ENCODE results near the gene RRM2.
"Not testable (repeated sequence)": the region's sequence is repeated elsewhere in the genome, so short reads cannot be mapped to it uniquely, and the experiment has no call there.

Gene RRM2

GRCh38 chr2:10089565-10090190, 32.9 kb upstream of the RRM2 start:
- TF ChIP-seq, protein P1, sequence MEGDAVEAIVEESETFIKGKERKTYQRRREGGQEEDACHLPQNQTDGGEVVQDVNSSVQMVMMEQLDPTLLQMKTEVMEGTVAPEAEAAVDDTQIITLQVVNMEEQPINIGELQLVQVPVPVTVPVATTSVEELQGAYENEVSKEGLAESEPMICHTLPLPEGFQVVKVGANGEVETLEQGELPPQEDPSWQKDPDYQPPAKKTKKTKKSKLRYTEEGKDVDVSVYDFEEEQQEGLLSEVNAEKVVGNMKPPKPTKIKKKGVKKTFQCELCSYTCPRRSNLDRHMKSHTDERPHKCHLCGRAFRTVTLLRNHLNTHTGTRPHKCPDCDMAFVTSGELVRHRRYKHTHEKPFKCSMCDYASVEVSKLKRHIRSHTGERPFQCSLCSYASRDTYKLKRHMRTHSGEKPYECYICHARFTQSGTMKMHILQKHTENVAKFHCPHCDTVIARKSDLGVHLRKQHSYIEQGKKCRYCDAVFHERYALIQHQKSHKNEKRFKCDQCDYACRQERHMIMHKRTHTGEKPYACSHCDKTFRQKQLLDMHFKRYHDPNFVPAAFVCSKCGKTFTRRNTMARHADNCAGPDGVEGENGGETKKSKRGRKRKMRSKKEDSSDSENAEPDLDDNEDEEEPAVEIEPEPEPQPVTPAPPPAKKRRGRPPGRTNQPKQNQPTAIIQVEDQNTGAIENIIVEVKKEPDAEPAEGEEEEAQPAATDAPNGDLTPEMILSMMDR (IDR thresholded peaks at IDR 0.05; ENCODE audit: borderline replicate concordance, control extremely low read depth, extremely low read depth, insufficient read depth, missing control alignments) = no peak
- no peak for DNase-seq (ENCODE audit: low spot score)
- in situ Hi-C loops (cut with MboI; ENCODE audit: low sequenced_read_pairs, unreplicated experiment) = no loop called here

DNA sequence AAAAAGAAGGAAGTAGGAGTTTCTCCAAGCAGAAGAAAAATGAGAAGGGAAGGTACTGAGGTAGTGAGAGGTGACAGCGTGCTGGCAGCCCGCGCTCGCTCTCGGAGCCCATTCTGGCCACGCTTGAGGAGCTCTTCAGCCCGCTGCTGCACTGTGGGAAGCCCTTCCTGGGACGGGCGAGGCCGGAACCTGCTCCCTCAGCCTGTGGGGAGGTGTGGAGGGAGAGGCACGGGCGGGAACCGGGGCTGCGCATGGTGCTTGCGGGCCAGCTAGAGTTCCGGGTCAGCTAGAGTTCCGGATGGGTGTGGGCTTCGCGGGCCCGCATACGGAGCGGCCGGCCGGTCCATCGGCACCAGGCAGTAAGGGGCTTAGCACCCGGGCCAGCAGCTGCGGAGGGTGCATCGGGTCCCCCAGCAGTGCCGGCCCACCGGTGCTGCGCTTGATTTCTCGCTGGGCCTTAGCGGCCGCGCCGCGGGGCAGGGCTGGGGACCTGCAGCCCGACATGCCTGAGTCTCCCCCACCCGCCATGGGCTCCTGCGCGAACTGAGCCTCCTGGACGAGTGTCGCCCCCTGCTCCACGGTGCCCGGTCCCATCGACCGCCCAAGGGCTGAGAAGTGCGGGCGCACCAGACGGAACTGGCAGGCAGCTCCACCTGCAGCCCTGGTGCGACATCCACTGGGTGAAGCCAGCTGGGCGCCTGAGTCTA, 31.2 kb upstream of the RRM2 start:
- in situ Hi-C loops (cut with MboI; ENCODE audit: low sequenced_read_pairs, unreplicated experiment) = no loop called here
- TF ChIP-seq, protein P1 (IDR thresholded peaks at IDR 0.05; ENCODE audit: borderline replicate concordance, control extremely low read depth, extremely low read depth, insufficient read depth, missing control alignments) = no peak
- DNase-seq (ENCODE audit: low spot score) = no peak

GRCh38 chr2:10091889-10092244, 30.7 kb upstream of the RRM2 start:
- DNase-seq (ENCODE audit: low spot score); in situ Hi-C loops (cut with MboI; ENCODE audit: low sequenced_read_pairs, unreplicated experiment): not testable (repeated sequence)

GRCh38 chr2:10094271-10094814, 28.2 kb upstream of the RRM2 start:
- in situ Hi-C loops (cut with MboI; ENCODE audit: low sequenced_read_pairs, unreplicated experiment) = no loop called here
- DNase-seq (ENCODE audit: low spot score) = no peak
- TF ChIP-seq, protein P1 (IDR thresholded peaks at IDR 0.05; ENCODE audit: borderline replicate concordance, control extremely low read depth, extremely low read depth, insufficient read depth, missing control alignments) = no peak

GRCh38 chr2:10095175-10095574, 27.4 kb upstream of the RRM2 start:
- TF ChIP-seq, protein P1 (IDR thresholded peaks at IDR 0.05; ENCODE audit: borderline replicate concordance, control extremely low read depth, extremely low read depth, insufficient read depth, missing control alignments) = no peak
- in situ Hi-C loops (cut with MboI; ENCODE audit: low sequenced_read_pairs, unreplicated experiment) = no loop called here
- no peak for DNase-seq (ENCODE audit: low spot score)

DNA sequence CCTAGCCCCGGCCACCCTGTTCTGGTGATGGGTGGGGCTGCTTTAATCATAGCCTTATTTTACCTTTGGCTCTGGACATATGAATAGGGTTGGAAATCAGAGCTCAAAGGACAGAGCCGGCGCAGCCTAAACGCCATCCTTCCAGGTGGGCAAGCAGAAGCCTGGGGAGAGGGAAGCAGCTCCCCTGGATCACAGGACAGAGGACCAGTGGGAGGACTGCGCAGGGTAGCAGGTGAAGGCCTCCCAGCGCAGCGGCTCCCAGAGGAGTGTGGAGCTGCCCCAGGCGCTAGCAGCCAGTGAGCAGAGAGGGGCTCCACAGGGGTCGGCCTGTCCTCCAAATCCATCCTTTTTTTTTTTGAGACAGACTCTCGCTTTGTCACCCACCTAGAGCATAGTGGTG, 25.9 kb upstream of the RRM2 start:
- in situ Hi-C loops (cut with MboI; ENCODE audit: low sequenced_read_pairs, unreplicated experiment) = no loop called here
- DNase-seq (ENCODE audit: low spot score) = no peak
- TF ChIP-seq, protein P1 (IDR thresholded peaks at IDR 0.05; ENCODE audit: borderline replicate concordance, control extremely low read depth, extremely low read depth, insufficient read depth, missing control alignments) = no peak

Measured in GM13976 (cell line).